ENCODE results near the gene SALL4.
"Not testable (repeated sequence)": the region's sequence is repeated elsewhere in the genome, so short reads cannot be mapped to it uniquely, and the experiment has no call there.

Gene SALL4

DNA sequence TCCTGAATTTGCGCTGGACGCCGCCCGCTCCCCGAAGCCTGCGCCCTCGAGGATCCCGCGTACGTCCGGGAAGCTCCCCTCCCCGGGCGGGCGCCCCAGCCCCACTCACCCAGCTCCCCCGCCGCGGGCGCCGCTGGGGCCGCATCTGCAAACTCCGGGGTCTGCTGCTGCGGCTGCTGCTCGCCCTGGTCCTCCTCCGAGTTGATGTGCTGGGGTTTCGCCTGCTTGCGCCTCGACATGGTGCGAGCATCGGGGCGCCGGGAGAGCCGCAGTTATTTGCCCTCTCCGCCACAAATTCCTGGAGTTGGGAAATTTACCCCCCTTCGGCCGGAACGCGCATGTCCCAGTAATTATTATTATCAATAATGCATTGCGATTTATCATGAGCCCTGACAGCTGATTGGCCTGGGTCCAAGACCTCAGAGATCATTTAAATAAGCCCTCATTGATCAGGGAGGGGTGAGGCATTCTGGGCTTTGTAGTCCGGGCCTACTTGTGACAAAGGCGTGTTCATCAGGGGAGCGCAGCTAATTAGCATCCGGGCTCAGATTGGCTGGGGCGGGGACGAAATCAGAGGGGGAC lies at the start of gene SALL4:
SALL4 (minus strand) TSS at position 352 of the 582 bp plus-strand sequence; CDS start at position 239, 113 bp downstream.
- DNase-seq = no peak

DNA sequence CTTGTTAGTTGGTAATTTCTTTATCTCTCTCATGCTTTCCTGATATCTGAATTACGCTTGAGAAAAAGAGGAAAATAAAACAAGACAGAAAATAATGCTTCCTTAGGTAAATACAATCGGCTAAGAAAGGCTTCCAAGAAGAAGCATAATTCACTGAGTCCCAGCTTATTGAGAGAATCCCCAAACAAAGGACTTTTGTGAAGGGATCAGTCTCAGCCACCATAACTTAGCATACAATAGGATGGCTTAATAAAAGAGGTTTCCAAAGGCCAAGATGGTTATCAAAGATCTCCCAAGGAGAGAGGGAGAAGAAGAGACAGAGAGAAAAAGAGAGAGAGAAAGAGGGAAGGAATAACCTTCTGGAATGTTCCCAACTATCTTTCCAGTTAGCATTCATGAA lies 46.0 kb upstream of the SALL4 start:
- DNase-seq = no peak

DNA sequence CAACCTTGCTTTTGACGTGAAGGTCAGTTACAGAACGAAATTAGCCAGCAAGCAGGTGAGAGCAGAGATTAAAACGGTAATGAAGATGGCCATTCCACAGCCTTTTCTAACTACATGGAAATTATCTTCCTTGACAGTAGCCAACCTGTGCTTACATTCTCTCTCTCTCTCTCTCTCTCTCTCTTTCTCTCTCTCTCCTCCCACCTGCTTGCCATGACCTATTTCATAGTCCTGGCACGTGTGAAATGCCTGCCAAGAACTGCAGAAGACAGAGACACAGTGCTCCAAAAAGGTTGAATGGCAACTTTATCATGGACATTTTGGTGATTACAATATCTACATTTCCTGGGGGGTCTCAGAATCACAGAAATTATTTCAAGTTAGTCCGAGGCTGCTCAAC lies 38.5 kb upstream of the SALL4 start:
- no peak for DNase-seq

DNA sequence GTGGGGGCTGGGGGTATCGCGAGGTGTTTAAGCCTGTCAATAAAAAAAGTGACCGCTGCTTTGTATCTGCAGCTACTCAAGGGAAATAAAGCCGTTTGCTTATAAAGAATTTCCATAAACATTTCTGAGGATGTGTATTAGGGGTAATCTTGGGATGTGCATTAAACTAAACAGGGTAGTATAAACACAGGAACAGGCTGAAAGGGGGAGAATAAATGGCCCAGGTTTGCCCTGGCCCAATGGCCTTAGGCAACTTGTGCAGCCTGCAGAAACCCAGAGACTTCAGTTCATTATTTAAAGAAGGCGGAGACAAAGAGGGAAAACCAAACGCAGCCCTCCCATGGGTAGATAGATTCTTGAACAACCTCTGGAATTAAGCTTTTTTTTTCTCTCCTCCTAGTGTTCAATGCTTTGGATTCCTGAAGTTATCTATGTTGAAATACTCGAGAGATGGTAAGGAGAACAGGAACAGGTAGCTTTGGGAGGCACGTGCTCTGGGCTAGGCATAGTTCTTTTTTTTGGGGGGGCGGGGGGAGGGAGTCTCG lies 35.6 kb upstream of the SALL4 start:
- DNase-seq = no peak

DNA sequence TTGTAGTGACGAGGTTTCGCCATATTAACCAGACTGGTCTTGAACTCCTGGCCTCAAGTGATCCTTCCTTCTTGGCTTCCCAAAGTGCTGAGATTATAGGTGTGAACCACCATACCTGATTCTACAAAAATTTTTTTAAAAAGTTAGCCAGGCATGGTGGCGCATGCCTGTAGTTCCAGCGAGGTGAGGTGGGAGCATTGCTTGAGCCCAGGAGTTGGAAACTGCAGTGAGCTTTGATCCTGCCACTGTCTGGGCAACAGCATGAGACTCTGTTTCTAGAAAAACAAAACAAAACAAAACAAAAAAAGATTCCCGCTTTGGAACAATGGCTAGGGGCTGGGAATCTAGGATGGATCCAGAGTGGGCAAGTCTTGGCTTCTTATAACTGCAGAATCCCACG lies 35.1 kb upstream of the SALL4 start:
- DNase-seq = no peak

DNA sequence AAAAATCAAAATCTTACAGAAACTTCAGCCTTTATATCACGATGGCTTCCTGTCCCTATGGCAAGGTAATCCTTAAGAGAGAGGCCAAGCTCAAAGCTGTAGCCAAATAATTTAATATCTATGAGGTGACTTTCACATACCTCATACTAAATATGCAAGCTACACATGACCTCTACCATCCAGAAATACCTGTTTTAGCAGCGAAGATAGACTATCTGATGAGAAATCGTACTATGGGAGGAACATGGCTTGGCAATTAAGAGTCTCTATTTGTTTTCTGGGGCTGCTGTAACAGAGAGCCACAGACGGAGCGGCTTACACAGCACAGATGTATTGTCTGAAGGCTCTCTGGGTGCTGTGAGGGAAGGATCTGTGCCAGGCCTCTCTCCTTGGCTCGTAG lies 31.0 kb upstream of the SALL4 start:
- no peak for DNase-seq

DNA sequence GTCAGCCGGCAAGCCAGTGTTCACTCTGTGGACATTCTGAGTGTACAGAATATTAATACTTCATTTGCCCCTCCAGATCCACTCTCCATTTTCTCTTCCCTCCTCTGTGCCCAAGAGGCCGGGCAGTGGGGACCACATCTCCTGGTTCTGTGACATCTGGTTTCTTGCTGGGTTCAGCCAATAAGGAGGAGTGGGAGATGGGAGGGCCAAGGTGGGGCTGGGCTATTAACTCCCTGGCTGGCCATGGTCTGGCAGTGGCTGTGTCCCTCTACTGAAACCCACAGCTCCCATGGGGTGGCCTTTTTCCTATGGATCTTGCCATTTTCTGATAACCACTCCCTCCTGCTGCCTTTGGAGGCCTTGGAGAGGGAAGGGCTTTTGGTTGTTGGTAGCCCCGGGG lies 30.0 kb upstream of the SALL4 start:
- DNase-seq = no peak

DNA sequence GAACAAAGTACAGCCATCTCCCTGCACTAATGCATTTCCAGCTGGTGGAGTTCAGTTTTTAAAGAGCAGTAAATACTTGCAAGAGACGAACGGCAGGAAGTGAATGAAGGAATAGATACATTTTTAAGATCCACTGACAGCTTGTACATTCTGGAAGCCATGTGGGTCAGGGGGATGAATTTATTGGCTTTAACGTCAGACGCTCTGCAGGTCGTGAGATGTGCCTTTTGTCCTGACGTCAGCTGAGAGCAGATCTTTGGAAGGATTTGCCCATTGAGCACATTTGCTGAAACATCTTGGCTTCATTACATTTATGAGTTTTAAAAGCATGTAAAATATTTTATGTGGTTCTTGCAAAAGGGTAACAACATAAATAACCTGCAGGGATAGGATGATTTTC lies 29.5 kb upstream of the SALL4 start:
- no peak for DNase-seq

DNA sequence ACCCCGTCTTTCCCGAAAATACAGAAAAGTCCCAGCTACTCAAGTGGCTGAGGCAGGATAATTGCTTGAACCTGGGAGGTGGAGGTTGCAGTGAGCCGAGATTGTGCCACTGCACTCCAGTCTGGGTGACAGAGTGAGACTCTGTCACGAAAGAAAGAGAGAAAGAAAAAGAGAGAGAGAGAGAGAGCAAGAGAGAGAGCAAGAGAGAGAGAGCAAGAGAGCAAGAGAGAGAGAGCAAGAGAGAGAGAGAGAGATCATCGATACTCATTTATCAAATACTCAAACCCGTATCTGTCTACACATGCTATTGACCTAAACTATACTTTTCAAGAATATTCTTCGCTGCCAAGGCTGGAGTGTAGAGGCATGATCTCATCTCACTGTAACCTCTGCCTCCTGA lies 28.2 kb upstream of the SALL4 start:
- DNase-seq = no peak

DNA sequence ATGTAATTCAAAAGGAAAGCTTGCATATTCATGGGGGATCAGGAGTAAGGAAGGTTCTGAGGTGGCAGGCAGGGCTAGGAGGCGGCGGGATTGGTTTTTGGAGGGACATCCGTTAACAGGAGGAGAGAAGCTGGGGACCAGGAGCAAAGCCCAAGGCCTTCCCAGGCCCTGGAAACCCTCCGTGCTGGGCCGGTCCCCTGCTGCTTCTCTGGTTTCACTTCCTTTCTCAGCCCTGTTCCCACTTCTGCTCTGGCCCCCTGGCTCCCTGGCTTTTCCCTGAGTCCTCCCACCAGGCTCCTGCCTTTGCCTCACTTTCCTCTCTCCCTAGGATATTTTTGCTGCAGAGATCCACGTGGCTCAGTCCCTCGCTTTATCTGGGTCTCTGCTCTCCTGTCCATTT lies 26.4 kb upstream of the SALL4 start:
- no peak for DNase-seq

DNA sequence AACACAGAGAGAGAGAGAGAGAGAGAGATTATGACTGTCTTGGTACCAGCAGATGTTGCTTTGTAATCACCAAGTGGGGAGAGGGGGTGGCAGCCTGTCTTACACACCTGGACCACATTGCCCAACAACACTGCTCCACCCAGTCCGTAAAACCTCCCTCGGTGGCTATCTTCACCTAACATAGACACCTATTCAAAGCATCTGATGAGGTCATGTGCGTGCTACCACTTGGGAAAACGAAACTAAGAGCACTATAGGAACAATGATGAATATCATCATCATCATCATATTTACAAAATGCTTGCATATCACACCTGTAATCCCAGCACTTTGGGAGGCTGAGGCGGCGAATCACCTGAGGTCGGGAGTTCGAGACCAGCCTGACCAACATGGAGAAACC lies 24.1 kb upstream of the SALL4 start:
- no peak for DNase-seq

DNA sequence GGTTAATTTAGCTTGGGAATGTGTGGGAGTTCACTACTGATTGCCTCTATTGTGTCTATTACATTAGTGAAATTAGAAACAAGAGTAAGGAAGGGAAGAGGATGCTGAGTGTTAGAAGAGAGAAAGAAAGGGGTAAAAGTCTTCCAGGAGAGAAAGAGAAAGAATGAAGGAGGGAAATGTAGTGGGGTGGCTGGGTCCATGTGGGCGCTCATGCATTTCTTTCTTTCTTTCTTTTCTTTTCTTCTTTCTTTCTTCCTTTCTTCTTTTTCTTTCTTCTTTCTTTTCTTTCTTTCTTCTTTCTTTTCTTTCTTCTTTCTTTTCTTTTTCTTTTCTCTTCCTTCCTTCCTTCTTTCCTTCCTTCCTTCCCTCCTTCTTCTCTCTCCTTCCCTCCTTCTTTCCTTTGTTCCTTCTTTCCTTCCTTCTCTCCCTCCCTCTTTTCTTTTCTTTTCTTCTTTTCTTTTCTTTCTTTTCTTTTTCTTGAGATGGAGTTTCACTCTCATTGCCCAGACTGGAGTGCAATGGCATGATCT lies 16.2 kb upstream of the SALL4 start:
- no peak for DNase-seq

DNA sequence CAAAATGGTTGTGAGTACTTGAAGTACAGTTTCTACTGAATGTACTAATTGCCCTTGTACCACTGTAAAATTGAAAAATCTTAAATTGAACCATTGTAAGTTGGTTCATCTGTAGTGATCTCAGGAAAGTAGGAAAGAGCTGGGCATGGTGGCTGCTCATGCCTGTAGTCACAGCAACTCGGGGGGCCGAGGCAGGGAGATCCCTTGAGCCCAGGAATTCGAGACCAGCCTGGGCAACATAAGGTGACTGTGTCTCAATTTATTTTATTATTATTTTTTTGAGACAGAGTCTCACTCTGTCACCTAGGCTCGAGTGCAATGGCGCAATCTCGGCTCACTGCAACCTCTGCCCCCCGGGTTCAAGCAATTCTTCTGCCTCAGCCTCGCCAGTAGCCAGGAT lies 14.5 kb upstream of the SALL4 start:
- DNase-seq = not testable (repeated sequence)

DNA sequence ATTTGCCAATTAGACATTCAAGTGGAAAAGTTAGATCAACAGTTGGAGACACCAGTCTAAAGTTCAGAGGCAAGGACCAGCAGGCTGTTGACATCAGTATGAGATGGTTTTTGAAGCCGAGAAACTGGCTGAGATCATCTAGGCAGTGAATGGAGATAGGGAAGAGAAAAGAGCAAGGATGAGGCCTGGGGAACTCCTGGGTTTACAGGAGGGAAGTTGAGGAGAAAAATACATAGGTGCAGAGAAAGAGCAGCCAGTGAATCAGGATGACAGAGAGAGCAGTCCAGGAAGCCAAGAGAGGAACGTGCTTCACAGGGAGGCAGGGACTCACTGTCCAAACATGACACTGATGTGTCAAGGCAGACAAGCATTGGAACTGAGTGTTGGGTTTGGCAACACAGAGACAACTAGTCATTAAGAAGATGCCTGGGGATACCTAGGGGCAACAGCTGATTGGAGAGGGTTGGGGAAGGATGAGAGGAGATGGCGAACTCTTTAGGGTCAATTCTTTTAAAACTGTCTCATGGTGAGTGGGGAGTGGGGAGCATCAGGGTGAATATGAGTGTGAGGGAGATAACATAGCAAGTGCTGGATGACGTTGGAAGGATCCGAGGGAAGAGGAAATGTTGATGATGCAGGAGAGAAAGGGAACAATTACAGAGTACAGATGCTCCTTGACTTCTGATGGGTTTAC lies 13.2 kb upstream of the SALL4 start:
- no peak for DNase-seq

DNA sequence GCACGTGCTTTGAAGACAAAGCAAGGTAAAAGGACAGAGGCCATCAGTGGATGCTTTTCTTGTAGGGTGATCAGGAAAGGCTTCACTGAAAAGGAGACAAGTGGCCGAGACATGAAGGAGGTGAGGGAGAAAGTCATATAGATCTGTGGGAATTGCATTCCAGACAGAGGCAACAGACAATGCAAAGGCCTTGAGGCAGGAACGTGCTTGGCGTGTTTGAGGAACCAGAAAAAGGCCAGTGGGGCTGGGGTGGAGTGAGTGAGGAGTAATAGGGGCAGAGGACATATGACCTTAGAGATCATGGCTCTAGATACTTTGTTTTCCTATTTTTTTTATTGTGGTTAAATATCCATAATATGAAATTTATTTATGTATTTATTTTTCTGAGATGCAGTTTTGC lies 10.5 kb upstream of the SALL4 start:
- no peak for DNase-seq

DNA sequence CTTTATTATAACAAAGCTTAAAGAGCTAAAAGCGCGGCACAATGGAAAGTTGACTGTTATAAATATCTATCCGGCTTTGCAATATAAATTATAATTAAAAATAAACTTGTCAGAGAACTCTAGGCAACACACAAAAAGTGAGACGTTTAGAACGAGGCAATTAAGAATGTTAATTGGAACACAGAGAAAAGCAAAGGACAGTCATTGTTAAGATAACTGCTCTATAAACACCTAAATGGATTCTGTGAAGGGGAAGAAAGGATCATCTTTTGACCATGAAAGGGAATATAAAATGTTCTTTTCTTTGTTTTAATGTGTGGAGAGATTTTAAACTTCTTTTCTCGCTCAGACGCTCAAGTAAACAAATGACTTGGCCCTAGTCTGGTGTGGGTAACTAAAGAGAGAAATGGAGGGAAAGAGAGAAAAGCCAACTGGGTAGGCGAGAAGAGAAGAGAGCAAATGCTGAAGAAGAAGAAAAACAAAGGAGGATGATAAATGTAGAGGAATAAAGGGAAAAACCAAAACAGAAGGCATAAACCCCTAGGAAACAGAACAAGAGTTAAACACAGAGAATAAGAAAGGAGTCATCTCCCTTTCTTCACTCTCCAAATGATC lies 9.3 kb upstream of the SALL4 start:
- DNase-seq = no peak

DNA sequence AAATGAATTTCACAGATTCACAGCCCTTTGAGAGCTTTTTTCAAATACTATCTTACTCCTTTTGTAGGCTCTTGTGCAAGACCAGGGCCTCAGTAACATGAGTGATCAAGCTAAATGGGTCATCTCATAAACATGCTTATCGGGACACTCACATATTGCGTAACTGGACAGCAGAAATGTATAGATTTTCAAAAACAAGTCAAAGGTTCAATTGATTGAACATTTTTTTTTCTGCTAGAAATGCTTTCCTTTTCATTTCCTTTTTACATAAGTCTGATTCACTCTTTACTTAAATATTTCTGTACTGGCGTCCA lies 8.7 kb upstream of the SALL4 start:
- DNase-seq = no peak

DNA sequence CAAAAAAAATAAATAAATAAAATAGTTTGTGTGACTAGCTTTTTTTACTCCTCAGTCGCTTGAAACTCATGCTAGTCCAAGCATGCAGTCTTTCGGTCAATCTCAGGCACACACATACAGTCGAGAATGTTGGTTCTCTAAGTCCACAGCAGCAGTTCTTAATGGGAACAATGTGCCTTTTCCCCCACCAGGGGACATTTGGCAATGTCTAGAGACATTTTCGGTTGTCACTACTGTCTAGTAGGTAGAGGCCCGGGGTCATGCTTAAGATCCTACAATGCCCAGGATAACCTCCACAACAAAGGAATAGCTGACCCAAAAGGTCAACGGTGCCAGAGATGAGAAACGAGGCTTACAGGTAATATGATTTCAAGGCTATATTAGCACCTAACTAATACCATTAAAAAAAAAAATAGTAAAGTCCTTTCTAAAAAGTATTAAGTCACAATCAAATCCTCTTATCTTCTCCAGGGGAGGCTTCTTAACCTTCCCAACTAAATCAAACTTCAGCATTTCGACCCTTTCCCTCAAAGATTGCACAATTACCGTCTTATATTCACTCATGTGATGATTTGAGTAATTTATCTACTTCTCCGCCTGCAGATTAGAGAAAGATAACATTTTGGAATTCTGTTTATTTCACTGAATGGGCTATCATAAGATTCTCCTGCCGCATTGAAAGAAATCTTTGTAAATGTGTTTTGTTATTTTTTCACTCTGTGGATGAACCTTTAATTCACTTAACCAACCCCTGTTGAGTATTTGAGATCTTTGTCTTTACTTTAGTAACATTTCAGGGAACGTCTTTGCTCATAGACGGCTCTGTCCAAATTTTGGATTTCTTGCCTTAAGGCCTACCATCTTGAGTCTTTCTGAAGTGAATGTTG lies 8.1 kb upstream of the SALL4 start:
- no peak for DNase-seq

DNA sequence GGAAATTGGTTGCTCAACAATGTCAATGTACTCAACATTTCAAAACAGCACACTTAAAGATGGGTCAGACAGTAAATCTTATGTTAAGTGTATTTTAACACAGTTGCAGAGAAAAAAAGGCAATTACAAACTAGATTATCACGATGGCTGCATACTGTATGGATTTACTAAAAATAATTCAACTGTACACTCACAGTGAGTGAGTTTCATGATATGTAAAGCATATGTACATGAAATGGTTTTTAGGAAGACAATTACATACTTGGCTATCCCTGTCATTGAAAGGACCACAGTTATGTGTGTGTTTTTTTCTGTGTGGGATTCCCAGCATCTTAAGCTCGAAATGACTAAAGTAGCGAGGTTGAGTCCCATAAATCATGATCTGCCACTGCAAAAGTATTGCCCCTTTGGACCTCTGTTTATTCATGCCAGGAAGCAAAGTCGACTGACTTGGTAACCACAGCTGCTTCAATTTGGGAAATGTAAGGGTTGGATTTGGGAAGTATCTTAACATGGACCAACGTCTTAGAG lies 5.5 kb upstream of the SALL4 start:
- no peak for DNase-seq

DNA sequence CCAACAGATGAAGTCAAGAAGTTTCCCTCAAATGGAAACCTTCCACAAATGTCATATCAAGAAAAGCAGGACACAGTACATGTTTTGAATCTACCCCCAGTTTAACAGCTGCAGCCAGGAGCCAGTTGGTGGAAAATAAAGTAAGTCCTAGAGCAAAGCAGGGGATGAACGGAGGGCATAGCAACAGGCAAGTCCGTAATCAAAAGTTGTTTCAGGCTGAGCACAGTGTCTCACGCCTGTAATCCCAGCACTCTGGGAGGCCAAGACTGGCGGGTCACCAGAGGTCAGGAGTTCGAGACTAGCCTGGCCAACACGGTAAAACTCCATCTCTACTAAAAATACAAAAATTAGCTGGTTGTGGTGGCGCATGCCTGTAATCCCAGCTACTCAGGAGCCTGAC lies 2.4 kb upstream of the SALL4 start:
- DNase-seq = no peak

DNA sequence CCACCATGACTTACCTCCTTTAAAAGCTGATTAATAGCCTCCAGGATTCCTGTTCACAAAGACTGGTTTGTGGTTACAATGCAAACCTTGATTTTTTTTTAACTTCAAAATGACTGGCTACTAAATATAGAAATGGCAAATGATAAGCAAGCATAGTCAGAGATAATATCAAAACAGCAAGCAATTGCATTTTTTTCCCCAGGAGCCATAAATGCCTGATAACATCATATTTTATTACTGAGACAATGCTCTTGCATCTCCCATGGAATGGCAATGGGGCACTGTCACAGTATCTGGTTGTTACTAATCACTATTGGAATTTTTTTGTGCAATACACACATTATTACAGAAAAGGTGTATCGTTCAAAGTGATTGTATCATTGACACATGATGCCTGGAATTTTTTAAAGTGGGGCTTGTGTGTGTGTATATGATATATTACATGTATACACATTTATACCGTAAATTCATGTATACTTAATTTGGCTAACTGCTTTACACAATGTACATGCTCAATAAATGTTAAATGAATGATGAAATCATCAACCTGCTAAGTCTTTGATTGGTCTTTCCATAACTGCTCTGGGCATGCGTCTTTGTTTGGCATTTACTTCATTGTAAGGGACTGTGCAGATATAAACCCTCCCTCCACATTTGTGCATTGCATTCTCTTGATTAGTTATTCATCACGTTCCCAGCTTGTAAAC lies 980 bp upstream of the SALL4 start:
- no peak for DNase-seq

DNA sequence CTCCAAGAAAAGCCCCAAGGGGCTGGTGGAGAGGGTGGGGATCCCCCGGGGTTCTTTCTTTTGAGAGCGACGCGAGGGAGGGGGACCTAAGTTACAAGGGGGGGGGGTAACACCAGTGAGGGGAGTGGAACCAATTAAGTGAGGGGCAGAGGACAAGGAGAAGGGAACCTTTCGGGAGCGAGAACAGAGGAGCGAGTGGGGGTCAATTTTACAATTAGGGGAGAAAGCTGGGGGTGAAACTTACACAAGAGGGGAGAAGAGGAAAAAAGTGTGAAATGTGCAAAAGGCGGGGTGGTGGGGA lies 548 bp downstream of the SALL4 start:
- no peak for DNase-seq
